Central memory CD8-positive, alpha-beta T cell (primary cell): ENCODE results near the gene NRP2.

Experiments used
- ATAC-seq: fragments of 150-1000 bp; cut with Tn5 transposase; replicated peaks from 2 replicates; pipeline ENCODE4 v1.10.0; 2022; ENCODE audit warnings: mild to moderate bottlenecking, moderate FRiP score, moderate number of reproducible peaks; ENCODE audit not compliant: poor library complexity, severe bottlenecking; ENCODE audit errors: extremely low read depth
- DNase-seq, 2 donors: peaks; one replicate each; pipeline ENCODE4 v3.0.0; 2021; ENCODE audit warnings: low spot score in 2 of 2
- H3K27ac Mint-ChIP-seq: one replicate; pipeline ENCODE4 v1.8.0; 2022; ENCODE audit warnings: low read depth, mild to moderate bottlenecking, moderate library complexity, mixed read lengths
- H3K27me3 Mint-ChIP-seq: one replicate; pipeline ENCODE4 v1.8.0; 2022; ENCODE audit warnings: mixed read lengths
- H3K36me3 Mint-ChIP-seq: one replicate; pipeline ENCODE4 v1.8.0; 2022; ENCODE audit warnings: mild to moderate bottlenecking, moderate library complexity, mixed read lengths; ENCODE audit not compliant: insufficient read depth
- H3K4me1 Mint-ChIP-seq: one replicate; pipeline ENCODE4 v1.8.0; 2022; ENCODE audit warnings: mixed read lengths
- H3K4me3 Mint-ChIP-seq: one replicate; pipeline ENCODE4 v1.8.0; 2022; ENCODE audit warnings: mild to moderate bottlenecking, moderate library complexity, mixed read lengths
- H3K9me3 Mint-ChIP-seq: one replicate; pipeline ENCODE4 v1.8.0; 2022; ENCODE audit warnings: mixed read lengths

Gene NRP2

GRCh38 chr2:205734436-205735037, 52.2 kb downstream of the NRP2 start:
- Mint-ChIP-seq H3K36me3 (no peaks in the 10 kb centered on the region), H3K27me3 (peaks cover 27% of the 10 kb centered on the region)
- DNase-seq, result no peak

GRCh38 chr2:205738117-205738968, 56.0 kb downstream of the NRP2 start:
- no peak for ATAC-seq
- H3K27ac Mint-ChIP-seq, result no peak overlapping the region
- no peak for DNase-seq
- no peaks in the 10 kb centered on the region for H3K36me3 Mint-ChIP-seq
- no peak overlapping the region for H3K4me3 Mint-ChIP-seq
- no peaks in the 10 kb centered on the region for H3K4me1 Mint-ChIP-seq
- H3K27me3 Mint-ChIP-seq, result peaks cover 44% of the 10 kb centered on the region
- H3K9me3 Mint-ChIP-seq, result no peaks in the 10 kb centered on the region

More at GRCh38 chr2:205734436-205735037, 52.2 kb downstream of the NRP2 start:
- ATAC-seq, result no peak
- Mint-ChIP-seq H3K4me3 (no peak overlapping the region), H3K4me1 (no peaks in the 10 kb centered on the region), H3K9me3 (no peaks in the 10 kb centered on the region), H3K27ac (no peak overlapping the region)

- no peak for ATAC-seq
- H3K4me1 Mint-ChIP-seq, result no peaks in the 10 kb centered on the region
Observed at GRCh38 chr2:205739620-205740019, 57.3 kb downstream of the NRP2 start.

GRCh38 chr2:205740381-205740780, 58.1 kb downstream of the NRP2 start:
- Mint-ChIP-seq H3K27ac (no peak overlapping the region), H3K4me3 (no peak overlapping the region), H3K36me3 (no peaks in the 10 kb centered on the region), H3K9me3 (no peaks in the 10 kb centered on the region), H3K27me3 (peaks cover 40% of the 10 kb centered on the region), H3K4me1 (no peaks in the 10 kb centered on the region)
- DNase-seq (no peak), ATAC-seq (no peak)

More at GRCh38 chr2:205739620-205740019, 57.3 kb downstream of the NRP2 start:
- Mint-ChIP-seq H3K4me3 (no peak overlapping the region), H3K9me3 (no peaks in the 10 kb centered on the region), H3K27ac (no peak overlapping the region), H3K36me3 (no peaks in the 10 kb centered on the region), H3K27me3 (peaks cover 35% of the 10 kb centered on the region)
- no peak for DNase-seq

GRCh38 chr2:205741256-205741978, 59.1 kb downstream of the NRP2 start:
- Mint-ChIP-seq H3K4me3 (no peak overlapping the region), H3K27ac (no peak overlapping the region), H3K27me3 (peaks cover 45% of the 10 kb centered on the region), H3K4me1 (no peaks in the 10 kb centered on the region), H3K9me3 (no peaks in the 10 kb centered on the region), H3K36me3 (no peaks in the 10 kb centered on the region)
- ATAC-seq, result no peak
- DNase-seq, result no peak

- peaks cover 53% of the 10 kb centered on the region for H3K27me3 Mint-ChIP-seq
- no peak overlapping the region for H3K4me3 Mint-ChIP-seq
- no peak for ATAC-seq
- H3K36me3 Mint-ChIP-seq, result no peaks in the 10 kb centered on the region
- no peaks in the 10 kb centered on the region for H3K9me3 Mint-ChIP-seq
- H3K27ac Mint-ChIP-seq, result no peak overlapping the region
- no peaks in the 10 kb centered on the region for H3K4me1 Mint-ChIP-seq
- DNase-seq, result no peak
Observed at GRCh38 chr2:205743137-205743536, 60.8 kb downstream of the NRP2 start.

- no peak overlapping the region for H3K4me3 Mint-ChIP-seq
- no peak overlapping the region for H3K27ac Mint-ChIP-seq
- no peaks in the 10 kb centered on the region for H3K36me3 Mint-ChIP-seq
Observed at GRCh38 chr2:205744074-205744591, 61.8 kb downstream of the NRP2 start.

GRCh38 chr2:205745661-205746419, 63.5 kb downstream of the NRP2 start:
- DNase-seq (no peak), ATAC-seq (no peak)
- no peaks in the 10 kb centered on the region for H3K9me3 Mint-ChIP-seq
- no peaks in the 10 kb centered on the region for H3K36me3 Mint-ChIP-seq
- no peak overlapping the region for H3K4me3 Mint-ChIP-seq
- no peaks in the 10 kb centered on the region for H3K4me1 Mint-ChIP-seq
- H3K27ac Mint-ChIP-seq, result no peak overlapping the region
- H3K27me3 Mint-ChIP-seq, result peaks cover 49% of the 10 kb centered on the region

More at GRCh38 chr2:205744074-205744591, 61.8 kb downstream of the NRP2 start:
- Mint-ChIP-seq H3K27me3 (peaks cover 48% of the 10 kb centered on the region), H3K4me1 (no peaks in the 10 kb centered on the region), H3K9me3 (no peaks in the 10 kb centered on the region)
- ATAC-seq (no peak), DNase-seq (no peak)

GRCh38 chr2:205746420-205746785, 64.1 kb downstream of the NRP2 start:
- peaks cover 49% of the 10 kb centered on the region for H3K27me3 Mint-ChIP-seq
- no peak overlapping the region for H3K4me3 Mint-ChIP-seq
- H3K4me1 Mint-ChIP-seq, result no peaks in the 10 kb centered on the region
- H3K36me3 Mint-ChIP-seq, result no peaks in the 10 kb centered on the region
- no peak for DNase-seq
- ATAC-seq, result no peak
- no peaks in the 10 kb centered on the region for H3K9me3 Mint-ChIP-seq
- no peak overlapping the region for H3K27ac Mint-ChIP-seq

- Mint-ChIP-seq H3K36me3 (no peaks in the 10 kb centered on the region), H3K27ac (no peak overlapping the region), H3K4me1 (no peaks in the 10 kb centered on the region), H3K9me3 (no peaks in the 10 kb centered on the region), H3K4me3 (no peak overlapping the region), H3K27me3 (peaks cover 61% of the 10 kb centered on the region)
- no peak for DNase-seq
- ATAC-seq, result no peak
Observed at GRCh38 chr2:205747829-205748386, 65.6 kb downstream of the NRP2 start.

GRCh38 chr2:205748639-205749038, 66.3 kb downstream of the NRP2 start:
- Mint-ChIP-seq H3K27ac (no peak overlapping the region), H3K4me1 (no peaks in the 10 kb centered on the region), H3K27me3 (peaks cover 65% of the 10 kb centered on the region), H3K4me3 (no peak overlapping the region), H3K9me3 (no peaks in the 10 kb centered on the region), H3K36me3 (no peaks in the 10 kb centered on the region)
- no peak for DNase-seq
- ATAC-seq, result no peak

- Mint-ChIP-seq H3K4me1 (no peaks in the 10 kb centered on the region), H3K36me3 (no peaks in the 10 kb centered on the region), H3K27ac (no peak overlapping the region), H3K4me3 (no peak overlapping the region), H3K9me3 (no peaks in the 10 kb centered on the region), H3K27me3 (peaks cover 65% of the 10 kb centered on the region)
- DNase-seq (no peak), ATAC-seq (no peak)
Observed at GRCh38 chr2:205749078-205749477, 66.8 kb downstream of the NRP2 start.
